ENCODE measurements around the gene WSCD2.

DNA sequence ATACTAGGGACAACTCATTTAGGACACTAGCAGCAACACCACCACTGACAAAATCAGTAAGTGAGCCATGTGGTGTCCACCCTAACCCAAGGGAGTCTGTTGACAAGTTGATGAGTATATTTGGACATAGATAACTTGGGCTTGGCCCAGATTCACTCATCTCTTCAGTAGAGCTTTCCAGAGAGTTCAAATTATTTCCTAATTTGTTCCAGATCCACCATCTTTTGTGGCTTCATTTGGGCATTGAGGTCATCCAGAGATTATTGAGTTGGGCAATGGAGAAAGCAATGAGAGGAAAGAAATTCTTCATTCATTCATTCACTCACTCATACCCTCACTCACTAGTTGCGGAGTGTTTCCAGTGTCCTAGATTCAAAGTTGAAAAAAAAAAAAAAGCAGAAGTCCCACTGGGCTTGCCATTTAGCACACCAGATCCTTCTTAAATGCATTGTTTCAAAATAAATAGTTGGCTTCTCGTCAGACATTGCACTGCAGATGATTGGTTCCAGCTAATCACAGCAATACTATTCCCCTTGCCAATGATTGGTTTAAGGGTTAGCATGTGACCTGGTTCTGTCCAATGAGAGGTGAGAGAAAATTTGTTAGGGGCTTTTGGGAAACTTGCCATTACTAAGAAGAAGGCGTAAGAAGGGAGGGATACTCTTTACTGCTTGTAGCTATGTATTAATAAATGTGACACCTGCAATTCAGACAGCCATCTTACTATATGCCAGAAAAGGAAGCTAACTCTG, 31.8 kb upstream of the WSCD2 start:
- TF ChIP-seq POLR2A (IDR thresholded peaks at IDR 0.05) (no peak), CTCF (IDR thresholded peaks at IDR 0.05) (no peak)

Measured in Peyer's patch (tissue), 4 donors.